Tibial nerve (tissue), 4 donors: ENCODE data around the gene TULP4.

Source experiments
- EP300 ChIP-seq, 2 donors: sonication (generic); formaldehyde crosslinking; IDR thresholded peaks; one replicate each; pipeline ENCODE4 v1.6.1; 2017; ENCODE audit warnings: antibody characterized with exemption in 2 of 2, mild to moderate bottlenecking in 1 of 2
- POLR2A ChIP-seq, 2 donors: fragments of 450-650 bp; IDR thresholded peaks; one replicate each; pipeline ENCODE4 v1.6.1; 2017; ENCODE audit warnings: antibody characterized with exemption in 2 of 2, mild to moderate bottlenecking in 2 of 2, moderate library complexity in 2 of 2
- TF ChIP-seq, protein P1 (sequence below), 5 experiments: fragments of 200-600 bp in 3 of 5; fragments of 450-650 bp in 2 of 5; sonication (generic) in 3 of 5; IDR thresholded peaks; one replicate each; pipeline ENCODE4 v1.5.1; 2016 to 2019; ENCODE audit warnings: antibody characterized with exemption in 5 of 5, mild to moderate bottlenecking in 3 of 5, moderate library complexity in 2 of 5

DNA sequence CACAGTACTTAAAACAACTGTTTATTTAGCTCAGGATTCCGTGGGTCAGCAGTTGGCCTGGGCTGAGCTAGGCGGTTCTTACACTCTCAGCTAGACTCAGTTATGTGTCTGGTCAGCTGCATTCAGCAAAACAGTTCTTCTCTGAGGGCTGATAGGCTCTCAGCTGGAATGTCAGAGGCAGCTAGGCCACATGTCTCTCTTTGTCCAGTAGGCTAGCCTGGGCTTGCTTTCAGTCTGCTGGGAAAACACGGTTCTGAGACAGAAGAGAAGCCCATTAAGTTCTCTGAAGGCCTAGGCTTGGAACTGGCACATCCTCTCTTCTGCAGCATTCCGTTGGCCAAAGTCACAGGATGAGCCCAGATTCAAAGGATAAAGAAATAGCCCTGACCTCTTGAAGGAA, 65.6 kb downstream of the TULP4 start:
- TF ChIP-seq POLR2A (IDR thresholded peaks at IDR 0.05) = no peak
- TF ChIP-seq, protein P1, sequence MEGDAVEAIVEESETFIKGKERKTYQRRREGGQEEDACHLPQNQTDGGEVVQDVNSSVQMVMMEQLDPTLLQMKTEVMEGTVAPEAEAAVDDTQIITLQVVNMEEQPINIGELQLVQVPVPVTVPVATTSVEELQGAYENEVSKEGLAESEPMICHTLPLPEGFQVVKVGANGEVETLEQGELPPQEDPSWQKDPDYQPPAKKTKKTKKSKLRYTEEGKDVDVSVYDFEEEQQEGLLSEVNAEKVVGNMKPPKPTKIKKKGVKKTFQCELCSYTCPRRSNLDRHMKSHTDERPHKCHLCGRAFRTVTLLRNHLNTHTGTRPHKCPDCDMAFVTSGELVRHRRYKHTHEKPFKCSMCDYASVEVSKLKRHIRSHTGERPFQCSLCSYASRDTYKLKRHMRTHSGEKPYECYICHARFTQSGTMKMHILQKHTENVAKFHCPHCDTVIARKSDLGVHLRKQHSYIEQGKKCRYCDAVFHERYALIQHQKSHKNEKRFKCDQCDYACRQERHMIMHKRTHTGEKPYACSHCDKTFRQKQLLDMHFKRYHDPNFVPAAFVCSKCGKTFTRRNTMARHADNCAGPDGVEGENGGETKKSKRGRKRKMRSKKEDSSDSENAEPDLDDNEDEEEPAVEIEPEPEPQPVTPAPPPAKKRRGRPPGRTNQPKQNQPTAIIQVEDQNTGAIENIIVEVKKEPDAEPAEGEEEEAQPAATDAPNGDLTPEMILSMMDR (IDR thresholded peaks at IDR 0.05) = no peak
- no peak for TF ChIP-seq EP300 (IDR thresholded peaks at IDR 0.05)
